D341Med (cell line): ENCODE data around the gene FAM241A.
"Not testable (repeated sequence)": the region's sequence is repeated elsewhere in the genome, so short reads cannot be mapped to it uniquely, and the experiment has no call there.

ENCODE experiments used
- DNase-seq: peaks from one replicate; pipeline ENCODE4 v3.0.0; 2012; ENCODE audit warnings: low spot score

Gene FAM241A

GRCh38 chr4:112145326-112145789, at the start of gene FAM241A:
Gene FAM241A, plus strand, starts transcription at chr4:112145454. Its CDS starts 127 bp downstream, at chr4:112145581.
- peak; percentile 94 for DNase-seq

DNA sequence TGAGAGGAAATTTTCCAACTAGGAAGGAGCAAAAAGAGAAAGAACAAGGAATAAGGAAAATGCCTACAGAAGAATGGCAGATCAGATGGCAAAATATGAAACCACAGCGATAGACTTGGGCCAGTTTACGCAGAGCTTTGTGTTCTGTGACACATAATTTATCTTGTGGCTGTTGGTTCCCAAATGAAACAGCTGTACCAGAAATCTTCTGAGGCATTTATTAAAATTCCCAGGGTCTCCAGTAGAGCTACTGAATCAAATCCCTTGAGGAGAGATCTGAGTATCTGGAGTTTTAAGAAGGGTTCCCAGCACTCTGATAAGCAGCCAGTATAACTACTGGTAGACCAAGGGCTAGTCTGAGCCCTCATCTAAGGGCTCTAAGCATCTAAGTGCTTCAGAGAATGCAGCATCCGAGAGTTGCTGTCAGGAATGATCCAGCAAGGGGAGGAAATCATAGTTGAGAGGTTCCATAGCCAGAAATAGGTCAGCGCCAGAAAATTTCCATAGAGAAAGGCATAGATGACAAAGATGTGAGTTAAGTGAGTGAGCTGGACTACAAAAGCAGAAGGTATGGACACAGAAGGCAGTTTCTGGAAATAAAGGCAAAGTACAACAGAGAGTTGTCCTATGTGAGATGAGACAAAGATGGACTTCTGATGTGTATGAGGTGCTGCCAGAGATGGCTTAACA, 46.3 kb upstream of the FAM241A start:
- no peak for DNase-seq

GRCh38 chr4:112099701-112100297, 45.5 kb upstream of the FAM241A start:
- DNase-seq = no peak

GRCh38 chr4:112102875-112103370, 42.3 kb upstream of the FAM241A start:
- DNase-seq = no peak

GRCh38 chr4:112105201-112105969, 39.9 kb upstream of the FAM241A start:
- no peak for DNase-seq

DNA sequence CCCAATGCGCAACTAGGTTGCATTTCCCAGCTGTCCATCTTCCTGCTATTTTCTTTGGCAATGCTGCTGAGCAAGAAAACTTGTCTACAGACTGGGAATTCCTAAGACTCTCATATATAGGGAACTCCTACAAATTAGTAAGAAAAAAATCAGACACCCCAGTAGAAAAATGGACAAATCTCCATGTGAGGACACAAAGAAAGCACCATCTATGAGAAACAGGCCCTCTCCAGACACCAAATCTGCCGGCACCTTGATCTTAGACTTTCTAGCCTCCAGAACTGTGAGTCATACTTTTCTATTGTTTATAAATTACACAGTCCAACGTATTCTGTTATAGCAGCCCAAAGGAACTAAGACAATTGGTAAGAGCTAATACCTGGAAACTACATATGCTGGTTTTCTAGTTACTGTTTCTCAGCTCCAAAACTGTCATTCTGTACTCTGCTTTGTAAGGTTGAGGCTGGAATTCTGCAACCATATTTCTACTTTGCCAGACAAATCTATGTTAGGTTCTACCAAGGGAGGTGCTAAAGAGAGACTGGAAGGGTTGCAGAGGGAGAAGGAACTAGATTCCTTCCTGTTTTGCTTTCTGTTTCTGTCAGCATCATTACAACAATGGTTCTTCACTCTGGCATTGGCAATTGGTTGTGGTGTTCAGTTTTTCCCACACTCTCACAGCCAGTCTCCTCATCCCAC, 35.7 kb upstream of the FAM241A start:
- DNase-seq = no peak

- no peak for DNase-seq
These were observed 35.2 kb upstream of the FAM241A start for GRCh38 chr4:112110059-112110425.

DNA sequence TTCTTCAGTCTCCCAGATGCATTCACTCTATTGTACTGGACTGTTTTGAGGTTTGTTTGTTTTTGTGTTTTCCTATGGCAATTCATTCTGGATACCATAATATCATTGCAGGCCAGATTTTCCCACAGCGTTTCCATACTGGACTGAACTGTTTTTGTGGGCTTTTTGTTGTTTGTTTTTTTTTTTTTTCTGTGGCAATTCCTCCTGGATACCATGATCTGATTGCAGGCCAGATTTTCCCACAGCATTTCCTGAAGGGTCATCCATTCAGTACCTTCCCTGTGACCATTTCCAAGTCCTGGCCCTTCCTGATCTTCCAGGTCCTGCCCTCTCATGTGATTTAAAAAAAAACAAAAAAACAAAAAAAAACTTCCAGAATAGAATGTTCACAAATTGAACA, 33.9 kb upstream of the FAM241A start:
- no peak for DNase-seq

DNA sequence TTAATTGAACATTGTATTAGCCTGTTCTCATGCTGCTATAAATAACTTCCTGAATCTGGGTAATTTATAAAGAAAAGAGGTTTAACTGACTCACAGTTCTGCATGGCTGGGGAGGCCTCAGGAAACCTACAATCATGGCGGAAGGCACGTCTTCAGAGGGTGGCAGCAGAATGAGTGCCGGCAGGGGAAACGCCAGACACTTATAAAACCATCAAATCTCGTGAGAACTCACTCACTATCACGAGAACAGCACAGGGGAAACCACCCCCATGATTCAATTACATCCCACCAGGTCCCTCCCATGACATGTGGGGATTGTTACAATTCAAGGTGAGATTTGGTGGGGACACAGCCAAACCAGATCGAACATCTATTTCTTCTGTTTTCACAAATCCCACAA, 33.2 kb upstream of the FAM241A start:
- not testable (repeated sequence) for DNase-seq

- DNase-seq = no peak
These were observed 32.6 kb upstream of the FAM241A start for GRCh38 chr4:112112590-112113170.

GRCh38 chr4:112113864-112114263, 31.4 kb upstream of the FAM241A start:
- DNase-seq = no peak

GRCh38 chr4:112114452-112114851, 30.8 kb upstream of the FAM241A start:
- DNase-seq = no peak

GRCh38 chr4:112118742-112119352, 26.4 kb upstream of the FAM241A start:
- DNase-seq = no peak

DNA sequence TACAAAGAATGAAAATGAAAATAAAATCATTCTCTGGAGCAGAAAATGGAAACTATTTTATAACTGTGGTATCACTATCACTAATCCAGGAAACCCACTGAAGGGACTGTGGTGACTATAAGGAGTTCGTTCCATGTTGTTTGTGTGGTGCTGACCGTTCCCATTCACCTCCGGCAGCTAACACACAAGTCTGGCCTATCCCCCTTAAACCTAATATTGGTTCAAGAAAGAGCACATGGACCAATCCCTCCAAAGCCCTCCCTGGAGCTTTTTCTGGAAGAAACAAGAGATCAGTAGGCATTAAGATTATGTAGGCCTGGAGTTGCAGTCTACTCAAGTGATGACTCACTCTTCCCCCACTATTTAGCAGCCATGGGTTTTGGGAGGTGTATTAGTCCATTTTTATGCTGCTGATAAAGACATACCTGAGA, 25.9 kb upstream of the FAM241A start:
- DNase-seq = no peak

DNA sequence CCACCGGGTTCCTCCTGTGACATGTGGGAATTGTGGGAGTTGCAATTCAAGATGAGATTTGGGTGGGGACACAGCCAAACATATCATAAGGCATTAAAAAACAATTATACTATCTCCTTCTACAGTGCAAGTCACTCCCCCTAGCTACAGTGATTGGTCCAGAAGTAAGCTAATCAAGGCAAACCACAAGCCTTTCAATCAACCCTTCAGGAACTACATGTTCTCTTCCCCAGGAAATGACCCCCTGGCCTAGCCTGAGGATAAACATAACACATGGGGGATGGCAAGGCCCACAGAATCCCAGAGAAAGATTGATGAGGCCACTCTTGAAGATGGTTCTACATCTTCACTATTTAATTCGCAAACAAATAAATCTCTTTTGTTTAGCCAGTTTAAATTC, 25.2 kb upstream of the FAM241A start:
- DNase-seq = no peak

- DNase-seq = no peak
These were observed 19.8 kb upstream of the FAM241A start for GRCh38 chr4:112125416-112125815.

GRCh38 chr4:112127048-112127637, 18.1 kb upstream of the FAM241A start:
- no peak for DNase-seq

- DNase-seq = no peak
These were observed 17.5 kb upstream of the FAM241A start for GRCh38 chr4:112127803-112128202.

DNA sequence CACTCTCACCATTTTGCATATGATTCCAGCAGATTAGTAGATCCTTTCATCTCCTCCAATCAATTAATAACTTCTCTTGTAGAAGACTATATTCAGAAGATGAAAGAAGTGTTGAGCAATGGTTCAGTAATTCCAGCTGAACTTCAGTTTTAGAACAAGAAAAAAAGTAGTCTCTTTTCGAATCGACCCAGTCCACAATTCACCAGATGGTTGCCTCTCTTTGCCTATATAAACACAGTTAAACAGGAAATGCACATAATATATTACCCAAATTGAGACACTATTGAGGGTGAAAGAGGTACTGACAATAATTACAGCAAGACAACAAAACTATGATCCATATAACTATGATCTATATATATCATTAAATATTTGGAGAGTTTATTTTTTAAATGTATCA, 16.8 kb upstream of the FAM241A start:
- DNase-seq = no peak

DNA sequence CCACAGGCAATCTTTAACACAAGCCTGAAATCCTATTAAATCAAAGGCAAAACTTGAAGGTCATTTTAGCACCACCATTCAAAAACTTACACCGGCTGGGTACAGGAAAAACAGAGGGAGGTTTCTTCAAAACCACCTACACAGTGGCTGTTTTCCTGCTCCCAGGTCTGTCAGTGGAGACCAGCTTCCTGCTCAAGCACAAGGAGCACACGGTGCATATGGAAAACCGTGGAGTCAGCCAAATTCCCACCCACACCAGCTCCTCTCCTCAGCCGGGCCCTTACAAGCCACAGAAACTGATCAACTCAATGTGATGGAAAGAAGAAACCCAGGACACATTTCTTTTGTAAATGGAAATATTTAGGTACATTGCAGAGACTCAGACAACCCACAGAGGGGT, 14.3 kb upstream of the FAM241A start:
- DNase-seq = no peak

DNA sequence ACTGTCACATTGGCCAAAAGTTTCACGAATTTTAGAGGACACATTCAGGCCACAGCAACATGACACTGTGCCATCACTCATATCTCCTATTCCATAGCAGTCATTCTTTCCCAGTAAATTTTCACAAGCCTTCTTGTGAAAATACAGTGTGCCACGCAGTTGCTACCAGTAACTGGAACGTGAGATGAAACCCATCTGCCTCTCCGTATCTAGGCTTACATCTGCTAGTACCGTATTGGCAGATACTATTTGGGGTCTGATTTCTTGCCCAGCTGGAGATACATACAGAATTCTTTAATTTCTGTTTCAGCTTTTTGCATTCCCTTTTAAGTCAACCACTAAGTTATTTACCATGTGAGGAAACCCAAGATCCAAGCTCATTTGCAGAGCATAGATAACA, 8.7 kb upstream of the FAM241A start:
- no peak for DNase-seq
